ENCODE measurements around the gene LSM14A.
"Not testable (repeated sequence)": the region's sequence is repeated elsewhere in the genome, so short reads cannot be mapped to it uniquely, and the experiment has no call there.

The LSM14A gene

GRCh38 chr19:34243138-34243875 lies 71.0 kb downstream of the LSM14A start:
- not testable (repeated sequence) for H3K79me2 ChIP-seq (ENCODE audit: control insufficient read depth, insufficient read depth, low read length, unreplicated experiment); H3K36me3 ChIP-seq (ENCODE audit: insufficient read depth, low read length); H2AFZ ChIP-seq (ENCODE audit: low read length, unreplicated experiment); H3K27ac ChIP-seq (ENCODE audit: low read depth, low read length); H3K4me3 ChIP-seq (ENCODE audit: low read depth, low read length); H3K27me3 ChIP-seq (ENCODE audit: insufficient read depth, low read length); H3K4me1 ChIP-seq (ENCODE audit: control insufficient read depth, insufficient read depth, low read length, unreplicated experiment)

GRCh38 chr19:34243876-34244578 lies 71.7 kb downstream of the LSM14A start:
- Histone ChIP-seq H2AFZ (ENCODE audit: low read length, unreplicated experiment) (no peak overlapping the region), H3K4me1 (ENCODE audit: control insufficient read depth, insufficient read depth, low read length, unreplicated experiment) (peaks cover 4% of the 10 kb centered on the region), H3K27ac (ENCODE audit: low read depth, low read length) (no peak overlapping the region), H3K4me3 (ENCODE audit: low read depth, low read length) (no peak overlapping the region), H3K79me2 (ENCODE audit: control insufficient read depth, insufficient read depth, low read length, unreplicated experiment) (no peaks in the 10 kb centered on the region), H3K36me3 (ENCODE audit: insufficient read depth, low read length) (no peaks in the 10 kb centered on the region), H3K27me3 (ENCODE audit: insufficient read depth, low read length) (no peaks in the 10 kb centered on the region)

GRCh38 chr19:34244611-34245299 lies 72.5 kb downstream of the LSM14A start:
- H3K79me2 ChIP-seq (ENCODE audit: control insufficient read depth, insufficient read depth, low read length, unreplicated experiment) = no peaks in the 10 kb centered on the region
- peaks cover 4% of the 10 kb centered on the region for H3K4me1 ChIP-seq (ENCODE audit: control insufficient read depth, insufficient read depth, low read length, unreplicated experiment)
- H2AFZ ChIP-seq (ENCODE audit: low read length, unreplicated experiment) = no peak overlapping the region
- no peaks in the 10 kb centered on the region for H3K27me3 ChIP-seq (ENCODE audit: insufficient read depth, low read length)
- H3K27ac ChIP-seq (ENCODE audit: low read depth, low read length) = no peak overlapping the region
- no peak overlapping the region for H3K4me3 ChIP-seq (ENCODE audit: low read depth, low read length)
- no peaks in the 10 kb centered on the region for H3K36me3 ChIP-seq (ENCODE audit: insufficient read depth, low read length)

GRCh38 chr19:34246340-34246739 lies 74.0 kb downstream of the LSM14A start:
- Histone ChIP-seq H3K27me3 (ENCODE audit: insufficient read depth, low read length) (no peaks in the 10 kb centered on the region), H3K27ac (ENCODE audit: low read depth, low read length) (no peak overlapping the region), H3K79me2 (ENCODE audit: control insufficient read depth, insufficient read depth, low read length, unreplicated experiment) (no peaks in the 10 kb centered on the region), H3K36me3 (ENCODE audit: insufficient read depth, low read length) (no peaks in the 10 kb centered on the region), H3K4me3 (ENCODE audit: low read depth, low read length) (no peak overlapping the region), H3K4me1 (ENCODE audit: control insufficient read depth, insufficient read depth, low read length, unreplicated experiment) (peaks cover 4% of the 10 kb centered on the region), H2AFZ (ENCODE audit: low read length, unreplicated experiment) (no peak overlapping the region)

- no peak overlapping the region for H3K27ac ChIP-seq (ENCODE audit: low read depth, low read length)
- H3K79me2 ChIP-seq (ENCODE audit: control insufficient read depth, insufficient read depth, low read length, unreplicated experiment) = no peaks in the 10 kb centered on the region
- H2AFZ ChIP-seq (ENCODE audit: low read length, unreplicated experiment) = no peak overlapping the region
- no peak overlapping the region for H3K4me3 ChIP-seq (ENCODE audit: low read depth, low read length)
- peaks cover under 1% of the 10 kb centered on the region for H3K4me1 ChIP-seq (ENCODE audit: control insufficient read depth, insufficient read depth, low read length, unreplicated experiment)
- no peaks in the 10 kb centered on the region for H3K36me3 ChIP-seq (ENCODE audit: insufficient read depth, low read length)
- no peaks in the 10 kb centered on the region for H3K27me3 ChIP-seq (ENCODE audit: insufficient read depth, low read length)
Measured at GRCh38 chr19:34248941-34249340, 76.6 kb downstream of the LSM14A start.

GRCh38 chr19:34253167-34253566 lies 80.9 kb downstream of the LSM14A start:
- not testable (repeated sequence) for H2AFZ ChIP-seq (ENCODE audit: low read length, unreplicated experiment); H3K4me3 ChIP-seq (ENCODE audit: low read depth, low read length); H3K4me1 ChIP-seq (ENCODE audit: control insufficient read depth, insufficient read depth, low read length, unreplicated experiment); H3K27me3 ChIP-seq (ENCODE audit: insufficient read depth, low read length); H3K27ac ChIP-seq (ENCODE audit: low read depth, low read length); H3K79me2 ChIP-seq (ENCODE audit: control insufficient read depth, insufficient read depth, low read length, unreplicated experiment); H3K36me3 ChIP-seq (ENCODE audit: insufficient read depth, low read length)

GRCh38 chr19:34253681-34254045 lies 81.4 kb downstream of the LSM14A start:
- Histone ChIP-seq H3K4me3 (ENCODE audit: low read depth, low read length) (peak overlapping the region; percentile 91), H2AFZ (ENCODE audit: low read length, unreplicated experiment) (peak overlapping the region; percentile 85)
- not testable (repeated sequence) for H3K27me3 ChIP-seq (ENCODE audit: insufficient read depth, low read length); H3K4me1 ChIP-seq (ENCODE audit: control insufficient read depth, insufficient read depth, low read length, unreplicated experiment); H3K36me3 ChIP-seq (ENCODE audit: insufficient read depth, low read length); H3K79me2 ChIP-seq (ENCODE audit: control insufficient read depth, insufficient read depth, low read length, unreplicated experiment); H3K27ac ChIP-seq (ENCODE audit: low read depth, low read length)

GRCh38 chr19:34254046-34254697 lies 81.9 kb downstream of the LSM14A start, which contains the start of gene GARRE1:
Gene GARRE1, plus strand, starts transcription at chr19:34254554. Its CDS starts 45,920 bp downstream, at chr19:34300474.
- Histone ChIP-seq H3K79me2 (ENCODE audit: control insufficient read depth, insufficient read depth, low read length, unreplicated experiment) (peaks cover 8% of the 10 kb centered on the region), H3K4me1 (ENCODE audit: control insufficient read depth, insufficient read depth, low read length, unreplicated experiment) (peaks cover 7% of the 10 kb centered on the region), H2AFZ (ENCODE audit: low read length, unreplicated experiment) (peak within 1 kb of the TSS; percentile 85), H3K36me3 (ENCODE audit: insufficient read depth, low read length) (no peaks in the 10 kb centered on the region), H3K27me3 (ENCODE audit: insufficient read depth, low read length) (no peaks in the 10 kb centered on the region), H3K4me3 (ENCODE audit: low read depth, low read length) (peak within 1 kb of the TSS; percentile 91), H3K27ac (ENCODE audit: low read depth, low read length) (peak within 1 kb of the TSS; percentile 42; the same call in 1 of the 2 replicates)

GRCh38 chr19:34254698-34255432 lies 82.6 kb downstream of the LSM14A start:
- H3K27ac ChIP-seq (ENCODE audit: low read depth, low read length) = no peak overlapping the region; the same call in 1 of the 2 replicates
- H3K27me3 ChIP-seq (ENCODE audit: insufficient read depth, low read length) = no peaks in the 10 kb centered on the region
- no peaks in the 10 kb centered on the region for H3K36me3 ChIP-seq (ENCODE audit: insufficient read depth, low read length)
- peak overlapping the region; percentile 88 for H3K4me3 ChIP-seq (ENCODE audit: low read depth, low read length)
- peaks cover 8% of the 10 kb centered on the region for H3K79me2 ChIP-seq (ENCODE audit: control insufficient read depth, insufficient read depth, low read length, unreplicated experiment)
- peak overlapping the region; percentile 50 for H2AFZ ChIP-seq (ENCODE audit: low read length, unreplicated experiment)
- H3K4me1 ChIP-seq (ENCODE audit: control insufficient read depth, insufficient read depth, low read length, unreplicated experiment) = peaks cover 14% of the 10 kb centered on the region

- peak overlapping the region; percentile 88 for H3K4me3 ChIP-seq (ENCODE audit: low read depth, low read length)
- H3K27ac ChIP-seq (ENCODE audit: low read depth, low read length) = no peak overlapping the region
- peaks cover 15% of the 10 kb centered on the region for H3K4me1 ChIP-seq (ENCODE audit: control insufficient read depth, insufficient read depth, low read length, unreplicated experiment)
- no peak overlapping the region for H2AFZ ChIP-seq (ENCODE audit: low read length, unreplicated experiment)
- H3K36me3 ChIP-seq (ENCODE audit: insufficient read depth, low read length) = no peaks in the 10 kb centered on the region
- H3K79me2 ChIP-seq (ENCODE audit: control insufficient read depth, insufficient read depth, low read length, unreplicated experiment) = peaks cover 8% of the 10 kb centered on the region
- no peaks in the 10 kb centered on the region for H3K27me3 ChIP-seq (ENCODE audit: insufficient read depth, low read length)
Measured at GRCh38 chr19:34255546-34255945, 83.2 kb downstream of the LSM14A start.
